PFSK-1 (cell line): ENCODE results near the gene DYNC1H1.

Source experiments
- FOXP2 ChIP-seq: optimal IDR thresholded peaks from 2 replicates; pipeline ENCODE3; 2011; ENCODE audit warnings: borderline replicate concordance, control low read depth, inconsistent platforms; ENCODE audit not compliant: insufficient read depth; ENCODE audit errors: extremely low read length, extremely low read depth
- POLR2AphosphoS5 ChIP-seq: IDR thresholded peaks from 2 replicates; pipeline ENCODE4 v1.6.1; 2012; ENCODE audit warnings: low read depth, mild to moderate bottlenecking, control low read depth, low read length, moderate library complexity
- SIN3A ChIP-seq: IDR thresholded peaks from 2 replicates; pipeline ENCODE4 v1.6.1; 2012; ENCODE audit warnings: mild to moderate bottlenecking, low read length, moderate library complexity, borderline replicate concordance; ENCODE audit not compliant: insufficient read depth
- TAF1 ChIP-seq: IDR thresholded peaks from 2 replicates; pipeline ENCODE4 v1.6.1; 2012; ENCODE audit warnings: low read length, control low read depth, borderline replicate concordance; ENCODE audit not compliant: insufficient read depth
- TF ChIP-seq, protein P1 (sequence below), 2 experiments: IDR thresholded peaks; 2 replicates each; pipeline versions ENCODE4 v1.6.1 to v1.8.0; 2011 to 2012; ENCODE audit warnings: low read depth in 2 of 2, low read length in 2 of 2, control low read depth in 1 of 2, inconsistent platforms in 1 of 2, mild to moderate bottlenecking in 1 of 2, moderate library complexity in 1 of 2; ENCODE audit not compliant: insufficient read depth in 1 of 2

The DYNC1H1 gene

DNA sequence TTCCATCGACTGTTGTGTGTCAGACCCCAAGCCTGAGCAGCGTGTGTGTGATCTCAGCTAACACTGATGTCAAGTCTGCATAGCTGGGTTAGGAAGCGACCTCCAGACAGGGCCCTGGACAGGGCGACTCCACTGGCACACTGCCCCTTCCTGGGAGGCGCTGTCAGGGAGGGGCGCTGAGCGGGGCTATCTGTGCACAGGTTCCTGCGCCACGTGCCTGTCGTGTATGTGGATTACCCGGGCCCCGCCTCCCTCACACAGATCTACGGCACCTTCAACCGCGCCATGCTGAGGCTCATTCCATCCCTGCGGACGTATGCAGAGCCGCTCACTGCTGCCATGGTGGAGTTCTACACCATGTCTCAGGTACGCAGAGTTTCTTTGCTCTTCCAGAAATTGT, 53.9 kb downstream of the DYNC1H1 start:
- TF ChIP-seq FOXP2 (no peak), POLR2AphosphoS5 (no peak), SIN3A (no peak), TAF1 (no peak)
- TF ChIP-seq, protein P1, sequence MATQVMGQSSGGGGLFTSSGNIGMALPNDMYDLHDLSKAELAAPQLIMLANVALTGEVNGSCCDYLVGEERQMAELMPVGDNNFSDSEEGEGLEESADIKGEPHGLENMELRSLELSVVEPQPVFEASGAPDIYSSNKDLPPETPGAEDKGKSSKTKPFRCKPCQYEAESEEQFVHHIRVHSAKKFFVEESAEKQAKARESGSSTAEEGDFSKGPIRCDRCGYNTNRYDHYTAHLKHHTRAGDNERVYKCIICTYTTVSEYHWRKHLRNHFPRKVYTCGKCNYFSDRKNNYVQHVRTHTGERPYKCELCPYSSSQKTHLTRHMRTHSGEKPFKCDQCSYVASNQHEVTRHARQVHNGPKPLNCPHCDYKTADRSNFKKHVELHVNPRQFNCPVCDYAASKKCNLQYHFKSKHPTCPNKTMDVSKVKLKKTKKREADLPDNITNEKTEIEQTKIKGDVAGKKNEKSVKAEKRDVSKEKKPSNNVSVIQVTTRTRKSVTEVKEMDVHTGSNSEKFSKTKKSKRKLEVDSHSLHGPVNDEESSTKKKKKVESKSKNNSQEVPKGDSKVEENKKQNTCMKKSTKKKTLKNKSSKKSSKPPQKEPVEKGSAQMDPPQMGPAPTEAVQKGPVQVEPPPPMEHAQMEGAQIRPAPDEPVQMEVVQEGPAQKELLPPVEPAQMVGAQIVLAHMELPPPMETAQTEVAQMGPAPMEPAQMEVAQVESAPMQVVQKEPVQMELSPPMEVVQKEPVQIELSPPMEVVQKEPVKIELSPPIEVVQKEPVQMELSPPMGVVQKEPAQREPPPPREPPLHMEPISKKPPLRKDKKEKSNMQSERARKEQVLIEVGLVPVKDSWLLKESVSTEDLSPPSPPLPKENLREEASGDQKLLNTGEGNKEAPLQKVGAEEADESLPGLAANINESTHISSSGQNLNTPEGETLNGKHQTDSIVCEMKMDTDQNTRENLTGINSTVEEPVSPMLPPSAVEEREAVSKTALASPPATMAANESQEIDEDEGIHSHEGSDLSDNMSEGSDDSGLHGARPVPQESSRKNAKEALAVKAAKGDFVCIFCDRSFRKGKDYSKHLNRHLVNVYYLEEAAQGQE (IDR thresholded peaks at IDR 0.05; ENCODE audit: insufficient read depth in 1 of 2, low read depth in 2 of 2, low read length in 2 of 2) = no peak

DNA sequence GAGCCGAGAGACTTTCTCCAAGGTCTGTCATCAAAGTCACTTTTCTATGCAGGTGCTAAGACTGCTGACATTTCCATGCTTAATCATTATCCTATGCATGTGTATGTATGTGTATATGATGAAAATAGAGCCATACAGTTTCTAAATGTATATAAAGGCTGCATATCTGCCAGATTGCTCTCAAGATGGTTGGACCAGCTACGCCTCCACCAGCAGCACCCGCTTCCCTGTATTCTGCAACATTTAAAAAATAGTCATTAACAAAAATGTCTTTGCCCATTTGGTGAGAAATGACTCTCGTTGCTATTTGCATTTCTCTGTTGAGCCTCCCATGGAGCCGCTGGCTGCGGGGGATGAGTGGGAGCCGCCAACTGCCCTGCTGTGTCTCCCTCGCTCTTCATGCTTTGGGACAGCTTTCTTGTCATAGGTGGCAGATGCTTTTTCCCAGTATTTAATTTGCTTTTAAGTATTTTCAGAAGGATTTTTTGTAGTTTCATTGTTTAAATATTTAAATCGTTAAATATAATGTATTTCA, 54.7 kb downstream of the DYNC1H1 start:
- no peak for TF ChIP-seq TAF1
- TF ChIP-seq, protein P1 (IDR thresholded peaks at IDR 0.05; ENCODE audit: insufficient read depth in 1 of 2, low read depth in 2 of 2, low read length in 2 of 2) = no peak
- no peak for TF ChIP-seq SIN3A
- no peak for TF ChIP-seq POLR2AphosphoS5
- no peak for TF ChIP-seq FOXP2

DNA sequence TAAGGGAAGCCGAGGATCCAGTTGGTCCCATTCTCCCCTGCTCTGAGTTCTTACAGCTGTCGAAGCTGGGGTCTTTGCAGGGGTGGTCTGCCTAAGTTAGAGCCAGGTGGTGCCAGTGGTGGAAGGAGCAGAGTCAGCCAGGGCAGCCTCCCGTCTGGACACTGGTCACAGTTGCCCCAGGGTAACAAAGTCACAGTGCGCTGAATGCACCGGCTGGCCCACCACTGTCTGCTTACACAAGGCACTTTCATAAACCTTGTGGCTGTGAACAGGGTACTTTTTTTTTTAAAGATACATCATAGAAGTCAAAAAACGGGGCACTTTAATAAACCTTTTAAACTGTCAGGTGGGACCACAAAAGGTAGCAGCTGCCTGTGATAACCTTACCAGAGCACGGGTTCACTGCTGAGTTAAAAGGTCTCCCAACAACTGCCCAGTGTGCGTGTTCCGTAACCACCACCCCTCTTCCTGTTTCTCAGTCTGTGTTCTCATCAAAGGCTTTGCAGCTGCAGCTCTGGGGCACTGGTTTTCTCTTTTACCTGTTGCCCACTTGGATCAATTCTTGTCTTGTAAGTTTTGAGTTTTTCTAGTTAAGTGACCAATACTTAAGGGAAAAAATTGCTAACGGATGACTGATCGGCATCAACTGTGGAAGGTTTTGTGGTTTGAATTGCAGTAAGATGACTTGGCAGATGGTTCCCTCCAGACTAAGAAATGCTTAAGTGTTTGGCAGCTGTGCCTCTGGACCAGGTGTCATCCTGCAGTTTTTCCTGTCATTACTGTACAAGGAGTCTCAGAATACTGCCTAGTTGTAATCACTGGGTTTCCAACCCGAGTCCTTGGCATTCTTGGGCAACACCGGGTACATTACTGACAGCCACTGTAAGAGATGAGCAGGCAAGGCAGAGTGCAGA, 55.9 kb downstream of the DYNC1H1 start:
- TF ChIP-seq POLR2AphosphoS5 (no peak), TAF1 (no peak), FOXP2 (no peak), SIN3A (no peak)
- TF ChIP-seq, protein P1 (IDR thresholded peaks at IDR 0.05; ENCODE audit: insufficient read depth in 1 of 2, low read depth in 2 of 2, low read length in 2 of 2) = no peak

DNA sequence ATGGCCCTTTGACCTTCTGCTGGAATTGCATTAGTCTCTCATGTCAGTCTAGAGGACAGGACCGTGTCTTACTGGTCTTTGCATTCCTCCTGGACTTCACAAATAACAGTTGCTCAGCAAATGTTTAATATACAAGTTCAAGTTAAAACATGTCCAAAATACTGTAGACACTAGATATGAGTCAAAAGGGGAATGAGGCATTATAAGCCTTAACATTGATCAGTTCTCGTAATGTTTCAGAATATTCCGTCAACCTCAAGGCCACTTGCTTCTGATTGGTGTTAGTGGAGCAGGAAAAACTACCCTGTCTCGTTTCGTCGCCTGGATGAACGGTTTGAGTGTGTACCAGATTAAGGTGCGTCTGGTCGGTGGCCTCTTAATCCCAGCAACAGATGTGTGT, 62.6 kb downstream of the DYNC1H1 start:
- TF ChIP-seq, protein P1 (IDR thresholded peaks at IDR 0.05; ENCODE audit: insufficient read depth in 1 of 2, low read depth in 2 of 2, low read length in 2 of 2) = no peak
- TF ChIP-seq SIN3A (no peak), FOXP2 (no peak), POLR2AphosphoS5 (no peak), TAF1 (no peak)
